GM12892 (cell line): Measurements from ENCODE around the gene NUP155.

Source experiments
- POLR2A ChIP-seq: IDR thresholded peaks from 2 replicates; pipeline ENCODE4 v1.6.1; 2011; ENCODE audit warnings: low read depth, low read length, control low read depth
- POLR2AphosphoS5 ChIP-seq: IDR thresholded peaks from 2 replicates; pipeline ENCODE4 v1.6.1; 2011; ENCODE audit warnings: low read depth, low read length, control low read depth

DNA sequence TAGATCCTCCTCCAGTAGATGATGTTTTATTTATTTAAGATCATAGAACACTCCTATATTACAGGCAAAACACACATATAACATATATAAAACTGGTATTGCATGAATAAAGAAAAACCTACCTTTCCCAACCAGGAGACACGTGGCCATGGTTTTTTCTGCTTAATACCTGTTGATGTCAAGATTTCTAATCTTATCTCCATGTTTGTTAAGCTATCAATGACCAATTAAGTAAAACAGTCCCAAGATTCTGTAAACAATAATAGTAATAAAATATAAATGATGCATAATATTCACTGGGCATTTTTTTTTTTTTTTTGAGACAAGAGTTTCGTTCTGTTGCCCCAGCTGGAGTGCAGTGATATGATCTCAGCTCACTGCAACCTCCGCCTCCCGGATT lies 123.4 kb downstream of the NUP155 start:
- TF ChIP-seq POLR2AphosphoS5 (no peak), POLR2A (no peak)
